Measurements from ENCODE around the gene RFXANK.

DNA sequence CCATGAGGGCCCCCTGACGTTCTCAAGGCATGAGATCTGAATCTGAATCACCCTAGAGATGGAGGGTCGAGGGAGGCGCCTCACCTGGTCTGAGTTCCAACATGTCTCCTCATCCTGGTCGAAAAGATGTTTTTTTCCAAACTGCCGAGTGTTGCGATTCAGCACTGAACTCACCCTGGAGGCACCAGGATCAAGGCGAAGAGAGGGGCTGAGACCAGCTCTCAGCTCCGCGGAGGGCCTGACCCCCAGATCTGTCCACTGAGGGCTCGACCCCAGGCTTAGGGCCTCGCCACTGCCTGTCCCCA lies 10.6 kb downstream of the RFXANK start:
- TF ChIP-seq, protein P1, sequence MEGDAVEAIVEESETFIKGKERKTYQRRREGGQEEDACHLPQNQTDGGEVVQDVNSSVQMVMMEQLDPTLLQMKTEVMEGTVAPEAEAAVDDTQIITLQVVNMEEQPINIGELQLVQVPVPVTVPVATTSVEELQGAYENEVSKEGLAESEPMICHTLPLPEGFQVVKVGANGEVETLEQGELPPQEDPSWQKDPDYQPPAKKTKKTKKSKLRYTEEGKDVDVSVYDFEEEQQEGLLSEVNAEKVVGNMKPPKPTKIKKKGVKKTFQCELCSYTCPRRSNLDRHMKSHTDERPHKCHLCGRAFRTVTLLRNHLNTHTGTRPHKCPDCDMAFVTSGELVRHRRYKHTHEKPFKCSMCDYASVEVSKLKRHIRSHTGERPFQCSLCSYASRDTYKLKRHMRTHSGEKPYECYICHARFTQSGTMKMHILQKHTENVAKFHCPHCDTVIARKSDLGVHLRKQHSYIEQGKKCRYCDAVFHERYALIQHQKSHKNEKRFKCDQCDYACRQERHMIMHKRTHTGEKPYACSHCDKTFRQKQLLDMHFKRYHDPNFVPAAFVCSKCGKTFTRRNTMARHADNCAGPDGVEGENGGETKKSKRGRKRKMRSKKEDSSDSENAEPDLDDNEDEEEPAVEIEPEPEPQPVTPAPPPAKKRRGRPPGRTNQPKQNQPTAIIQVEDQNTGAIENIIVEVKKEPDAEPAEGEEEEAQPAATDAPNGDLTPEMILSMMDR (IDR thresholded peaks at IDR 0.05), result no peak
- no peak for TF ChIP-seq POLR2A (IDR thresholded peaks at IDR 0.05)
